HepG2 (cell line): Measurements from ENCODE around the gene PTEN. TPM values are rescaled to one million over a fixed set of nuclear protein-coding genes. Genes with fewer than 3 reads are reported as not detected.

Experiments used
- ATAC-seq: fragments of 200-7000 bp; cut with Tn5 transposase; 3 replicates; pipeline ENCODE4 v1.9.1; 2020; ENCODE audit warnings: mild to moderate bottlenecking, moderate library complexity
- Bru-seq: library from RNA; stranded (reverse); fragments of 400-500 nt; gene quantifications from one replicate; lab custom pipeline; 2021; lab: Mats Ljungman, UMichigan
- BruChase-seq, 2 experiments: library from RNA; stranded (reverse); fragments of 400-500 nt; gene quantifications; one replicate each; lab custom pipeline; 2021; lab: Mats Ljungman, UMichigan
- BruUV-seq: library from RNA; stranded (reverse); fragments of 400-500 nt; replicated peaks from 2 replicates; lab custom pipeline; 2021; lab: Mats Ljungman, UMichigan
- CTCF ChIA-PET: fragments of 300-600 bp; formaldehyde crosslinking; extraction: SDS; loops from one replicate; lab custom pipeline; 2021; ENCODE audit warnings: low total read pairs, inconsistent platforms, low intra/inter-chr PET ratio; lab: Yijun Ruan, JAX
- POLR2A ChIA-PET: fragments of 350-600 bp; sonication (Branson Sonifier 250); formaldehyde crosslinking; loops from one replicate; lab custom pipeline; 2020; ENCODE audit warnings: antibody characterized with exemption, inconsistent platforms; lab: Yijun Ruan, JAX
- DNase-seq: peaks from one replicate; pipeline ENCODE4 v3.0.0-alpha.2; 2015; ENCODE audit warnings: low spot score
- FAIRE-seq: peaks from 3 replicates; lab custom pipeline; 2011; peaks lifted over from hg19 to GRCh38; lab: Jason Lieb, UNC
- H2AFZ ChIP-seq: one replicate; pipeline ENCODE4 v1.6.1; 2011; ENCODE audit warnings: low read length, inconsistent platforms
- H3K27ac ChIP-seq: fragments of 300-600 bp; 3 replicates; pipeline ENCODE4 v1.8.0; 2011; ENCODE audit warnings: mixed run types, mild to moderate bottlenecking, mixed read lengths, low read length, inconsistent platforms; ENCODE audit not compliant: insufficient read depth; ENCODE audit errors: extremely low read length
- H3K27me3 ChIP-seq, 2 experiments: fragments of 200-600 bp in 1 of 2; 2 replicates in 1 of 2; 3 replicates in 1 of 2; pipeline versions ENCODE4 v1.6.0 to v1.8.0; 2011; ENCODE audit warnings: low read length in 2 of 2, mild to moderate bottlenecking in 2 of 2, moderate library complexity in 2 of 2, inconsistent platforms in 1 of 2; ENCODE audit not compliant: insufficient read depth in 2 of 2, control insufficient read depth in 1 of 2
- H3K36me3 ChIP-seq, 2 experiments: fragments of 200-600 bp in 1 of 2; replicated peaks in 1 of 2; 2 replicates in 1 of 2; 3 replicates in 1 of 2; pipeline versions ENCODE4 v1.5.1 to v1.8.0; 2011; ENCODE audit warnings: low read length in 2 of 2, inconsistent platforms in 1 of 2; ENCODE audit not compliant: insufficient read depth in 2 of 2, control insufficient read depth in 1 of 2
- H3K4me1 ChIP-seq: 2 replicates; pipeline ENCODE4 v1.5.1; 2012; ENCODE audit warnings: low read length, inconsistent platforms; ENCODE audit not compliant: insufficient read depth
- H3K4me2 ChIP-seq: 2 replicates; pipeline ENCODE4 v1.6.0; 2011; ENCODE audit warnings: low read depth, low read length, inconsistent platforms
- H3K4me3 ChIP-seq, 3 experiments: fragments of 200-600 bp in 1 of 3; sonication (generic), shearing (Covaris generic) in 1 of 3; replicated peaks in 1 of 3; 2 replicates each; pipeline ENCODE4 v1.5.1; 2011 to 2016; ENCODE audit warnings: low read length in 3 of 3, inconsistent platforms in 2 of 3, low read depth in 2 of 3, mild to moderate bottlenecking in 2 of 3, control low read depth in 1 of 3, mixed read lengths in 1 of 3; ENCODE audit not compliant: insufficient read depth in 1 of 3
- H3K79me2 ChIP-seq: one replicate; pipeline ENCODE4 v1.6.1; 2011; ENCODE audit warnings: low read length, inconsistent platforms; ENCODE audit not compliant: insufficient read depth
- H3K9ac ChIP-seq: 2 replicates; pipeline ENCODE4 v1.6.0; 2011; ENCODE audit warnings: mild to moderate bottlenecking, low read depth, low read length, inconsistent platforms; ENCODE audit not compliant: insufficient read depth
- H3K9me3 ChIP-seq: 2 replicates; pipeline ENCODE4 v1.5.1; 2012; ENCODE audit warnings: mild to moderate bottlenecking, low read length
- H4K20me1 ChIP-seq: 2 replicates; pipeline ENCODE4 v1.6.0; 2011; ENCODE audit warnings: inconsistent platforms, mild to moderate bottlenecking, low read length, moderate library complexity; ENCODE audit not compliant: insufficient read depth
- HDAC6 ChIP-seq: fragments of 200-600 bp; sonication (generic); IDR thresholded peaks from 2 replicates; pipeline ENCODE4 v1.7.0; 2017; ENCODE audit warnings: mild to moderate bottlenecking, antibody characterized with exemption, low read length, low read depth
- HMG20A ChIP-seq: IDR thresholded peaks from 2 replicates; pipeline ENCODE4 v1.6.1; 2016; ENCODE audit warnings: borderline replicate concordance
- HOXA5 ChIP-seq: sonication (generic); formaldehyde crosslinking; IDR thresholded peaks from 2 replicates; pipeline ENCODE4 v1.4.0; 2020; ENCODE audit warnings: missing genetic modification reagents
- MIER3 ChIP-seq: IDR thresholded peaks from 2 replicates; pipeline ENCODE4 v1.6.1; 2016; ENCODE audit warnings: missing compliant biosample characterization, borderline replicate concordance
- ZNF616 ChIP-seq: sonication (generic); formaldehyde crosslinking; IDR thresholded peaks from 2 replicates; pipeline ENCODE4 v1.5.0; 2020; ENCODE audit warnings: low read depth, mild to moderate bottlenecking, missing genetic modification reagents
- ZNF761 ChIP-seq: sonication (generic); formaldehyde crosslinking; conservative IDR thresholded peaks from 2 replicates; pipeline ENCODE4 v1.4.0; 2020; ENCODE audit warnings: mild to moderate bottlenecking, missing genetic modification reagents
- WGBS: methylation state at CpG from one replicate; pipeline ENCODE4 v1.1.6; 2017; ENCODE audit warnings: low lambda C conversion rate; 5-methylcytosine and 5-hydroxymethylcytosine counted together
- in situ Hi-C: cut with HindIII; loops from 2 replicates; pipeline ENCODE4 v1.10.0; 2017; ENCODE audit warnings: low pct_unique_long_range_greater_than_20kb; ENCODE audit not compliant: extremely low pct_ligation_motif_present
- intact Hi-C: fragments of 100-400 bp; cut with micrococcal nuclease; formaldehyde crosslinking; loops from one replicate; pipeline ENCODE4 v1.10.0; 2022; ENCODE audit not compliant: unreplicated experiment
- long read RNA-seq, 2 experiments: library from RNA in 1 of 2; library from polyadenylated mRNA in 1 of 2; stranded (forward) in 1 of 2; unstranded in 1 of 2; transcript quantifications; one replicate each; pipeline ENCODE4 v2.0.0, GENCODE V29; 2019 to 2022
- polyA minus RNA-seq, 3 experiments: library from RNA; depleted of rRNA, polyadenylated mRNA; stranded (reverse); fragments of >200 nt; gene quantifications; 2 replicates each; pipeline ENCODE4 v1.2.3, GENCODE V29; 2011; ENCODE audit warnings: low replicate concordance in 1 of 3
- polyA plus RNA-seq, 8 experiments: library from polyadenylated mRNA; depleted of rRNA in 3 of 8; stranded (reverse) in 7 of 8; unstranded in 1 of 8; fragments of >200 nt; fragmentation: Illumina TruSeq in 4 of 8; extraction: Trizol in 4 of 8; gene quantifications; 2 replicates each; pipeline versions ENCODE4 v1.2.1 to v1.2.3, GENCODE V29; 2011 to 2016; ENCODE audit warnings: low read depth in 4 of 8, missing spikeins in 1 of 8, mixed read lengths in 1 of 8; ENCODE audit not compliant: insufficient read depth in 1 of 8
- total RNA-seq, 5 experiments: library from RNA; depleted of rRNA; stranded (reverse); fragments of >200 nt; fragmentation: Illumina TruSeq; extraction: Trizol; gene quantifications; 2 replicates each; pipeline ENCODE4 v1.2.3, GENCODE V29; 2016; ENCODE audit warnings: low read depth in 1 of 5

PTEN gene
- total RNA-seq (2016; rRNA removed; fragmentation: Illumina TruSeq; extraction: Trizol) (53.4 and 61.3 TPM in 2 replicates), polyA plus RNA-seq (2011; rRNA removed) (21.4 and 30.3 TPM in 2 replicates), polyA minus RNA-seq (2011; rRNA and poly(A)+ RNA removed; ENCODE audit: low replicate concordance) (18.6 and 85.7 TPM in 2 replicates), Bru-seq, nascent RNA (percentile 94 among the genes with signal in this experiment), BruChase-seq, experiment 1, labeled RNA remaining after a 6-hour chase (percentile 83 among the genes with signal in this experiment), BruChase-seq, experiment 2, labeled RNA remaining after a 2-hour chase (percentile 88 among the genes with signal in this experiment)
- total RNA-seq (2016; cell fraction: cytosol; rRNA removed; fragmentation: Illumina TruSeq; extraction: Trizol; ENCODE audit: low read depth) = 82.4 and 88.0 TPM in 2 replicates
- total RNA-seq (2016; cell fraction: insoluble cytoplasmic fraction; rRNA removed; fragmentation: Illumina TruSeq; extraction: Trizol) = 47.2 and 66.2 TPM in 2 replicates
- total RNA-seq (2016; cell fraction: membrane; rRNA removed; fragmentation: Illumina TruSeq; extraction: Trizol) = 81.1 and 107 TPM in 2 replicates
- total RNA-seq (2016; cell fraction: nucleus; rRNA removed; fragmentation: Illumina TruSeq; extraction: Trizol) = 127 and 136 TPM in 2 replicates
- 7.0 and 9.2 TPM in 2 replicates for polyA plus RNA-seq (2011; cell fraction: cytosol; rRNA removed)
- polyA plus RNA-seq (2011; cell fraction: nucleus; rRNA removed) = 16.9 and 17.8 TPM in 2 replicates
- polyA plus RNA-seq (2012) = 34.8 and 38.6 TPM in 2 replicates
- 34.1 and 35.2 TPM in 2 replicates for polyA plus RNA-seq (2016; cell fraction: cytosol; fragmentation: Illumina TruSeq; extraction: Trizol; ENCODE audit: low read depth)
- 41.9 and 43.9 TPM in 2 replicates for polyA plus RNA-seq (2016; cell fraction: insoluble cytoplasmic fraction; fragmentation: Illumina TruSeq; extraction: Trizol; ENCODE audit: low read depth)
- polyA plus RNA-seq (2016; cell fraction: membrane; fragmentation: Illumina TruSeq; extraction: Trizol; ENCODE audit: low read depth) = 60.0 and 64.3 TPM in 2 replicates
- polyA plus RNA-seq (2016; cell fraction: nucleus; fragmentation: Illumina TruSeq; extraction: Trizol; ENCODE audit: insufficient read depth, low read depth) = 62.6 and 63.9 TPM in 2 replicates
- polyA minus RNA-seq (2011; cell fraction: cytosol; rRNA and poly(A)+ RNA removed) = 43.6 and 59.8 TPM in 2 replicates
- 255 and 302 TPM in 2 replicates for polyA minus RNA-seq (2011; cell fraction: nucleus; rRNA and poly(A)+ RNA removed)
- long read RNA-seq, experiment 1, full-length matches to known transcripts = 1 of 33 reads
- long read RNA-seq, experiment 1, partial matches to known transcripts = 2 of 33 reads
- long read RNA-seq, experiment 1, other reads (novel, unspliced or antisense) = 30 of 33 reads
- long read RNA-seq, experiment 2, full-length matches to known transcripts = 49 of 85 reads
- long read RNA-seq, experiment 2, partial matches to known transcripts = 10 of 85 reads
- long read RNA-seq, experiment 2, other reads (novel, unspliced or antisense) = 26 of 85 reads

DNA sequence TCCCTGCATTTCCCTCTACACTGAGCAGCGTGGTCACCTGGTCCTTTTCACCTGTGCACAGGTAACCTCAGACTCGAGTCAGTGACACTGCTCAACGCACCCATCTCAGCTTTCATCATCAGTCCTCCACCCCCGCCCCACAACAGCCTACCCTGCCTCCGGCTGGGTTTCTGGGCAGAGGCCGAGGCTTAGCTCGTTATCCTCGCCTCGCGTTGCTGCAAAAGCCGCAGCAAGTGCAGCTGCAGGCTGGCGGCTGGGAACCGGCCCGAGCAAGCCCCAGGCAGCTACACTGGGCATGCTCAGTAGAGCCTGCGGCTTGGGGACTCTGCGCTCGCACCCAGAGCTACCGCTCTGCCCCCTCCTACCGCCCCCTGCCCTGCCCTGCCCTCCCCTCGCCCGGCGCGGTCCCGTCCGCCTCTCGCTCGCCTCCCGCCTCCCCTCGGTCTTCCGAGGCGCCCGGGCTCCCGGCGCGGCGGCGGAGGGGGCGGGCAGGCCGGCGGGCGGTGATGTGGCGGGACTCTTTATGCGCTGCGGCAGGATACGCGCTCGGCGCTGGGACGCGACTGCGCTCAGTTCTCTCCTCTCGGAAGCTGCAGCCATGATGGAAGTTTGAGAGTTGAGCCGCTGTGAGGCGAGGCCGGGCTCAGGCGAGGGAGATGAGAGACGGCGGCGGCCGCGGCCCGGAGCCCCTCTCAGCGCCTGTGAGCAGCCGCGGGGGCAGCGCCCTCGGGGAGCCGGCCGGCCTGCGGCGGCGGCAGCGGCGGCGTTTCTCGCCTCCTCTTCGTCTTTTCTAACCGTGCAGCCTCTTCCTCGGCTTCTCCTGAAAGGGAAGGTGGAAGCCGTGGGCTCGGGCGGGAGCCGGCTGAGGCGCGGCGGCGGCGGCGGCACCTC lies at the start of gene PTEN, which contains the start of gene KLLN:
Gene PTEN, plus strand, starts transcription at position 573 of the 891 bp plus-strand sequence. CDS start 845 bp downstream, outside the sequence.
Gene KLLN, minus strand, starts transcription at position 481 of the 891 bp plus-strand sequence. CDS start 1,046 bp downstream, outside the sequence.
- 0% methylated on average over 9 of the region's 89 CpGs for WGBS
- CTCF ChIA-PET = no interaction called here
- no TSS peak for BruUV-seq
- H3K36me3 ChIP-seq = no peaks in the 10 kb centered on the region
- peaks cover 19% of the 10 kb centered on the region for H3K4me1 ChIP-seq
- DNase-seq = peak; percentile 79
- H2AFZ ChIP-seq = no peak within 1 kb of the TSS
- peaks cover 42% of the 10 kb centered on the region for H3K79me2 ChIP-seq
- peak within 1 kb of the TSS; percentile 82 for H3K9ac ChIP-seq
- peak within 1 kb of the TSS; percentile 97 for H3K4me2 ChIP-seq
- POLR2A ChIA-PET = interaction anchor here (0.9 to 3.6 kb wide), 7 partner anchors 10 to 1838 kb away, joined by 3 to 31 read pairs (median 7); partner anchors contain the start of genes ATAD1, KIF20B and MINPP1
- no peaks in the 10 kb centered on the region; a peak in 1 of 5 replicates for H3K27me3 ChIP-seq
- H3K9me3 ChIP-seq = no peaks in the 10 kb centered on the region
- peak within 1 kb of the TSS; percentile 65 to 94 (median 80) for H3K4me3 ChIP-seq
- peak; percentile 84 for ATAC-seq
- FAIRE-seq = no peak
- in situ Hi-C loops = loop anchor here (5.0 kb wide), 2 partner anchors 249 to 524 kb away; no protein-coding TSS in a partner anchor
- H4K20me1 ChIP-seq = peaks cover 37% of the 10 kb centered on the region
- intact Hi-C loops = loop anchor here (1.0 to 2.0 kb wide), 2 partner anchors 44 to 70 kb away; partner anchors contain the start of gene ATAD1
- peak within 1 kb of the TSS; percentile 88 for H3K27ac ChIP-seq
- TF ChIP-seq HMG20A (CRISPR knock-in tag) (no peak), HDAC6 (no peak), HOXA5 (CRISPR knock-in tag) (peak; percentile 76; the same call in 1 of the 2 replicates), ZNF761 (CRISPR knock-in tag) (peak; percentile 71; the same call in 1 of the 2 replicates), MIER3 (CRISPR knock-in tag) (no peak; the same call in 1 of the 2 replicates), ZNF616 (CRISPR knock-in tag) (peak; percentile 78; the same call in 1 of the 2 replicates)
